OCI-LY1 (cell line): Measurements from ENCODE around the gene SPRTN.

Source experiments
- CTCF ChIP-seq: fragments of 200-600 bp; sonication (generic), shearing (Covaris generic); IDR thresholded peaks from 2 replicates; pipeline ENCODE4 v1.5.1; 2017; ENCODE audit warnings: mild to moderate bottlenecking, antibody characterized with exemption, low read length, moderate library complexity, mixed read lengths
- EZH2 ChIP-seq: fragments of 200-600 bp; sonication (generic), shearing (Covaris generic); IDR thresholded peaks from 2 replicates; pipeline ENCODE4 v1.8.0; 2017; ENCODE audit warnings: borderline replicate concordance, mixed run types, mild to moderate bottlenecking, antibody characterized with exemption, low read length, moderate library complexity, mixed read lengths

- TF ChIP-seq EZH2: no peak
- no peak for TF ChIP-seq CTCF
These were observed 66.2 kb downstream of the SPRTN start for GRCh38 chr1:231404318-231404717.
